Liver (tissue), 3 donors: ENCODE measurements around the gene VAMP1.

Experiments
- ATF3 ChIP-seq: IDR thresholded peaks from 2 replicates; pipeline ENCODE4 v1.6.1; 2016; ENCODE audit warnings: antibody characterized with exemption
- CTCF ChIP-seq: fragments of 150-350 bp; IDR thresholded peaks from 2 replicates; pipeline ENCODE4 v1.5.1; 2017; ENCODE audit warnings: improper control_type of control experiment, low read depth, low read length; ENCODE audit not compliant: missing input control
- EGR1 ChIP-seq, 2 donors: IDR thresholded peaks; 2 replicates each; pipeline ENCODE4 v1.6.1; 2016 to 2018; ENCODE audit warnings: antibody characterized with exemption in 2 of 2, low read depth in 2 of 2
- GABPA ChIP-seq, 2 donors: IDR thresholded peaks in 1 of 2; conservative IDR thresholded peaks in 1 of 2; 2 replicates each; pipeline ENCODE4 v1.6.1; 2016; ENCODE audit warnings: antibody characterized with exemption in 2 of 2, mild to moderate bottlenecking in 1 of 2, moderate library complexity in 1 of 2
- HNF4A ChIP-seq, 2 donors: conservative IDR thresholded peaks; 2 replicates each; pipeline ENCODE4 v1.6.1; 2016; ENCODE audit warnings: antibody characterized with exemption in 2 of 2, mild to moderate bottlenecking in 2 of 2
- MAX ChIP-seq: IDR thresholded peaks from 2 replicates; pipeline ENCODE4 v1.6.1; 2016; ENCODE audit warnings: antibody characterized with exemption
- RAD21 ChIP-seq, 2 donors: IDR thresholded peaks; 2 replicates each; pipeline ENCODE4 v1.6.1; 2016; ENCODE audit warnings: antibody characterized with exemption in 2 of 2, mild to moderate bottlenecking in 2 of 2
- REST ChIP-seq: IDR thresholded peaks from 2 replicates; pipeline ENCODE4 v1.6.1; 2016; ENCODE audit warnings: antibody characterized with exemption, mild to moderate bottlenecking
- SP1 ChIP-seq: IDR thresholded peaks from 2 replicates; pipeline ENCODE4 v1.6.1; 2018; ENCODE audit warnings: antibody characterized with exemption, mild to moderate bottlenecking
- TAF1 ChIP-seq: conservative IDR thresholded peaks from 2 replicates; pipeline ENCODE4 v1.6.1; 2016; ENCODE audit warnings: antibody characterized with exemption, mild to moderate bottlenecking
- YY1 ChIP-seq: IDR thresholded peaks from 2 replicates; pipeline ENCODE4 v1.6.1; 2016; ENCODE audit warnings: antibody characterized with exemption, mild to moderate bottlenecking
- ZBTB33 ChIP-seq: IDR thresholded peaks from 2 replicates; pipeline ENCODE4 v1.6.1; 2016; ENCODE audit warnings: antibody characterized with exemption
- donor health status: healthy.
- donor health status: healthy.

GRCh38 chr12:6494968-6495367 lies 24.5 kb upstream of the VAMP1 start:
- TF ChIP-seq CTCF (no peak), MAX (no peak), YY1 (no peak), SP1 (no peak), HNF4A (conservative IDR thresholded peaks at IDR 0.05) (no peak), REST (no peak), TAF1 (no peak), RAD21 (IDR thresholded peaks at IDR 0.05) (no peak), EGR1 (IDR thresholded peaks at IDR 0.05; ENCODE audit: low read depth in 2 of 2) (no peak), ZBTB33 (no peak), GABPA (IDR thresholded peaks at IDR 0.05 in 1 of 2, conservative IDR thresholded peaks at IDR 0.05 in 1 of 2) (no peak), ATF3 (no peak)
